Omental fat pad (tissue), 4 donors: ENCODE data around the gene RUNX1. TPM values are rescaled to one million over a fixed set of nuclear protein-coding genes. Genes with fewer than 3 reads are reported as not detected.
"Not testable (repeated sequence)": the region's sequence is repeated elsewhere in the genome, so short reads cannot be mapped to it uniquely, and the experiment has no call there.

ENCODE experiments used
- ATAC-seq: fragments of 150-250 bp; one replicate; pipeline ENCODE4 v1.9.1; 2016; ENCODE audit warnings: mild to moderate bottlenecking, moderate library complexity; ENCODE audit not compliant: low FRiP score
- DNase-seq: peaks from one replicate; pipeline ENCODE4 v3.0.0-alpha.2; 2019; ENCODE audit warnings: low spot score
- CTCF ChIP-seq, 3 donors: fragments of 450-650 bp; IDR thresholded peaks; one replicate each; pipeline ENCODE4 v1.5.1; 2016 to 2017; ENCODE audit warnings: antibody characterized with exemption in 3 of 3, mild to moderate bottlenecking in 3 of 3, moderate library complexity in 2 of 3
- total RNA-seq, 4 donors: library from RNA; depleted of rRNA; stranded (reverse); fragments of >200 nt; gene quantifications; one replicate each; pipeline ENCODE4 v1.1.0, GENCODE V29; 2016

Gene RUNX1
- total RNA-seq, 4 donors from 2014 or later, result 21.1 to 75.9 (median 30.2) TPM

GRCh38 chr21:34960687-34961086 lies 88.4 kb downstream of the RUNX1 start:
- no peak for ATAC-seq
- TF ChIP-seq CTCF (IDR thresholded peaks at IDR 0.05), result no peak
- DNase-seq, result no peak

GRCh38 chr21:34959607-34960006 lies 89.5 kb downstream of the RUNX1 start:
- DNase-seq (no peak), ATAC-seq (no peak)
- TF ChIP-seq CTCF (IDR thresholded peaks at IDR 0.05), result no peak

GRCh38 chr21:34958040-34958439 lies 91.1 kb downstream of the RUNX1 start:
- ATAC-seq (no peak), DNase-seq (no peak)
- no peak for TF ChIP-seq CTCF (IDR thresholded peaks at IDR 0.05)

- no peak for DNase-seq
- TF ChIP-seq CTCF (IDR thresholded peaks at IDR 0.05), result no peak
- ATAC-seq, result no peak
Measured at GRCh38 chr21:34956416-34957316, 92.4 kb downstream of the RUNX1 start.

- TF ChIP-seq CTCF (IDR thresholded peaks at IDR 0.05), result no peak
- no peak for DNase-seq
- no peak for ATAC-seq
Measured at GRCh38 chr21:34953950-34954349, 95.2 kb downstream of the RUNX1 start.

GRCh38 chr21:34952701-34953100 lies 96.4 kb downstream of the RUNX1 start:
- ATAC-seq (no peak), DNase-seq (no peak)
- no peak for TF ChIP-seq CTCF (IDR thresholded peaks at IDR 0.05)

- DNase-seq, ATAC-seq: not testable (repeated sequence)
Measured at GRCh38 chr21:34951868-34952267, 97.2 kb downstream of the RUNX1 start.
